GM15510 (cell line): ENCODE measurements around the gene ZNF692.

Experiments used
- POLR2A ChIP-seq: IDR thresholded peaks from 3 replicates; pipeline ENCODE4 v1.6.1; 2011; ENCODE audit warnings: borderline replicate concordance; ENCODE audit not compliant: insufficient read length; ENCODE audit errors: extremely low read depth

Gene ZNF692

GRCh38 chr1:248890549-248891498 is 31.9 kb upstream of the ZNF692 start:
- no peak for TF ChIP-seq POLR2A

- no peak for TF ChIP-seq POLR2A
These were observed 27.5 kb upstream of the ZNF692 start for GRCh38 chr1:248886237-248886895.

GRCh38 chr1:248885646-248886045 is 26.8 kb upstream of the ZNF692 start:
- TF ChIP-seq POLR2A = no peak

GRCh38 chr1:248884632-248885295 is 25.9 kb upstream of the ZNF692 start:
- no peak for TF ChIP-seq POLR2A

- TF ChIP-seq POLR2A = no peak
These were observed 22.4 kb upstream of the ZNF692 start for GRCh38 chr1:248881261-248881660.

- TF ChIP-seq POLR2A = no peak
These were observed 15.2 kb upstream of the ZNF692 start for GRCh38 chr1:248873993-248874533.

GRCh38 chr1:248873409-248873992 is 14.6 kb upstream of the ZNF692 start:
- TF ChIP-seq POLR2A = peak; percentile 34

GRCh38 chr1:248872752-248873408 is 14.0 kb upstream of the ZNF692 start:
- TF ChIP-seq POLR2A = peak; percentile 9

- TF ChIP-seq POLR2A = no peak
These were observed 13.0 kb upstream of the ZNF692 start for GRCh38 chr1:248871837-248872401.

GRCh38 chr1:248862998-248863881 is 4.4 kb upstream of the ZNF692 start:
- peak; percentile 86 for TF ChIP-seq POLR2A

- no peak for TF ChIP-seq POLR2A
These were observed 3.8 kb upstream of the ZNF692 start for GRCh38 chr1:248862695-248862997.

GRCh38 chr1:248861616-248862015 is 2.7 kb upstream of the ZNF692 start:
- no peak for TF ChIP-seq POLR2A

GRCh38 chr1:248860007-248860406 is 1.1 kb upstream of the ZNF692 start:
- no peak for TF ChIP-seq POLR2A

GRCh38 chr1:248858096-248858890 is 592 bp downstream of the ZNF692 start:
- TF ChIP-seq POLR2A = peak; percentile 17
